DMS79 (cell line): ENCODE results near the gene DDTL.

ENCODE experiments used
- DNase-seq: peaks from one replicate; lab custom pipeline; 2025; lab: John Stamatoyannopoulos, UW

The DDTL gene

GRCh38 chr22:24006207-24006913 is 39.7 kb downstream of the DDTL start:
- DNase-seq: no peak

DNA sequence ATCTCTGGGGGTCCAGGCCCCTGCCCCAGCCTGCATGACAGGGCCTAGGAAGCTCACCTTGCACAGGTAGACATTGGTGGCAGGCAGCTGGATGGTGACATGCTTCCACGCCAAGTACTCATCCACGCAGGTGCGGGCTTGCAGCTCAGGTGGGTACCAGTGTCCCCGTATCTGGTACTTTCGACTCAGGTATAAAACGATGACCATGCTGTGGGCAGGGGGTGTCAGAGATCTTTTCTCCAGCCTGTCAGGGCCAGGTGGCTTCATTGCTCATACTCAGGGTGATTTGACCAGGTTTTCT is 40.2 kb downstream of the DDTL start:
- DNase-seq: no peak

- no peak for DNase-seq
Measured at GRCh38 chr22:24007253-24008021, 40.7 kb downstream of the DDTL start.

GRCh38 chr22:24008022-24008283 is 41.3 kb downstream of the DDTL start:
- no peak for DNase-seq

- DNase-seq: no peak
Measured at GRCh38 chr22:24008381-24009226, 41.9 kb downstream of the DDTL start.

- DNase-seq: no peak
Measured at GRCh38 chr22:24009227-24010017, 42.7 kb downstream of the DDTL start.

DNA sequence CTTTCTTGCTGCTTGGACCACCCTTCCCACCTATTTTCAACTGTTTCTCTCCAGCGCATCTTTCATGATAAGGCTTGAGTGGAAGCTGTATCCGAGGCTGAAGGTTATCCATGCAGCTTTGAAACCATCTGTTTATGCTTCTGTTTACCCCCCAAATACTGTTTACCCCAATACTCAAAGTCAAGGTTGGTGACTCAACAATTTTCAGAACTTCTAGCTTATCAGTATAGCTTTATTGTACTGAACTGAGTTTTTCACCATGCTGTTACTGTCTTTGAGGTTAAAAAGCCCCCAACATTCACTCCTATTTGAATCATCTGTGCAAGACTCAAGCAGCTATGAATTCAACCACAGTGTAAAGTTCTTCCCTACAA is 43.3 kb downstream of the DDTL start:
- DNase-seq: no peak

GRCh38 chr22:24011735-24012068 is 45.0 kb downstream of the DDTL start:
- DNase-seq: no peak

DNA sequence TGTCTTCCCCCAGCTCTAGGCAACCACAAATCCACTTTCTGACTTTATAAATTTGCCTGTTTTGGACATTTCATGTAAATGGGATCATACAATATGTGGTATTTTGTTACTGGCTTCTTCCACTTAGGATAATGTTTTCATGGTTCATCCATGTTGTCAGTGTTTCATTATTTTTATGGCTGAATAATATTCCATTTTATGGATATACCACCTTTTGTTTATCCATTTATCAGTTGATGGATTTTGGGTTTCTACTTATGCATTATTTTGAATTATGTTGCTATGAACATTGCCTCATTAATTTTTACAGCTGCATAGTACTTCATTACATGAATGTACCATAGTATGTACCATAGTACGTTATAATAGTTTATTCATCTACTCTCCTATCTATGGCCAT is 49.5 kb downstream of the DDTL start:
- no peak for DNase-seq

DNA sequence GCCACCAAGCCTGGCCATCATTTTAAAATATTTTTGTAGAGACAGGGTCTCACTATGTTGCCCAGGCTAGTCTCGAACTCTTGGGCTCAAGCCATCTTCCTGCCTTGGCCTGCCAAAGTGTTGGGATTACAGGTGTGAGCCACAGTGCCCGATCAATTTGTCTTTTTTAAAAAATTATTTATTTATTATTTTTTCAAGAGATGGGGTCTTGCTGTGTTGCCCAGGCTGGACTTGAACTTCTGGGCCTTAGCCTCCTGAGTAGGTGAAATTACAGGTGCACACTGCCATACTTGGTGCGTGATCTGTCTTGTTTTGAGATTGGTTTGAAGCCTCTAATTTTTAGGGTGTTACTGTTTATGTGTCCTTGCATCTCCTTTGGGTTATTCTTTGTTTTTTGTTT is 54.6 kb downstream of the DDTL start:
- DNase-seq: no peak
